OCI-LY1 (cell line): ENCODE results near the gene TNFAIP8.
"Not testable (repeated sequence)": the region's sequence is repeated elsewhere in the genome, so short reads cannot be mapped to it uniquely, and the experiment has no call there.

Experiments
- CTCF ChIP-seq: fragments of 200-600 bp; sonication (generic), shearing (Covaris generic); IDR thresholded peaks from 2 replicates; pipeline ENCODE4 v1.5.1; 2017; ENCODE audit warnings: mild to moderate bottlenecking, antibody characterized with exemption, low read length, moderate library complexity, mixed read lengths
- EZH2 ChIP-seq: fragments of 200-600 bp; sonication (generic), shearing (Covaris generic); IDR thresholded peaks from 2 replicates; pipeline ENCODE4 v1.8.0; 2017; ENCODE audit warnings: borderline replicate concordance, mixed run types, mild to moderate bottlenecking, antibody characterized with exemption, low read length, moderate library complexity, mixed read lengths

DNA sequence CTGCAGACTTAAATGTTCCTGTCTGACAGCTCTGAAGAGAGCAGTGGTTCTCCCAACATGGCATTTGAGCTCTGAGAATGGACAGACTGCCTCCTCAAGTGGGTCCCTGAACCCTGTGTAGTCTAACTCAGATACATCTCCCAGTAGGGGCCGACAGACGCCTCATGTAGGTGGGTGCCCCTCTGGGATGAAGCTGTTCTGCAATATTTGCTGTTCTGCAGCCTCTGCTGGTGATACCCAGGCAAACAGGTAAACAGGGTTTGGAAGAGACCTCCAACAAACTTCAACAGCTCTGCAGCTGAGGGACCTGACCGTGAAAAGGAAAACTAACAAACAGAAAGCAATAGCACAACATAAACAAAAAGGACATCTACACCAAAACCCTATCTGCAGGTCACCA, 83.8 kb downstream of the TNFAIP8 start:
- TF ChIP-seq CTCF, EZH2: not testable (repeated sequence)
